GM19467 (cell line): ENCODE results near the gene SLC43A1.
"Not testable (repeated sequence)": the region's sequence is repeated elsewhere in the genome, so short reads cannot be mapped to it uniquely, and the experiment has no call there.

Source experiments
- ATAC-seq: cut with Tn5 transposase; IDR thresholded peaks from one replicate; pipeline ENCODE4 v1.9.1; 2021; ENCODE audit warnings: mild to moderate bottlenecking, moderate library complexity; ENCODE audit not compliant: unreplicated experiment

The SLC43A1 gene

DNA sequence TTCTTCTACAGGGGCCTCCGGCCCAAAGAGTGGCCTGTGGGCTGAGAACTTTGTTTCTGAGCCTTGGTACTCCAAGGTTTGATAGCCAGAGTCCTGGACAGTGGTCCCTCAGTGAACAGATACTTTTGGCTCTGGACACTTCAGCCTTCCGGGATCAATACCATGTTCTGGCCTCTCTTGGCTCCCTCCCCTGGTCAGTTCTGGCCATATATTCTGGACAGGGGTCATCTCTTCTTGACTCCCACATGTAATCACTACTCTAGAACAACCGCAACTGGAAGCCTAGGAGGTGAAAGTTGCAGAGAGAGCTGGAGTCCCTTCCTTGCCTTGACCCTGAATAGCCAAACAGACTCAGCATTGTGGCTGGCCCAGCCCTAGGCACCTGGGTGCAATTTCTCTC is 52.9 kb downstream of the SLC43A1 start:
- no peak for ATAC-seq

DNA sequence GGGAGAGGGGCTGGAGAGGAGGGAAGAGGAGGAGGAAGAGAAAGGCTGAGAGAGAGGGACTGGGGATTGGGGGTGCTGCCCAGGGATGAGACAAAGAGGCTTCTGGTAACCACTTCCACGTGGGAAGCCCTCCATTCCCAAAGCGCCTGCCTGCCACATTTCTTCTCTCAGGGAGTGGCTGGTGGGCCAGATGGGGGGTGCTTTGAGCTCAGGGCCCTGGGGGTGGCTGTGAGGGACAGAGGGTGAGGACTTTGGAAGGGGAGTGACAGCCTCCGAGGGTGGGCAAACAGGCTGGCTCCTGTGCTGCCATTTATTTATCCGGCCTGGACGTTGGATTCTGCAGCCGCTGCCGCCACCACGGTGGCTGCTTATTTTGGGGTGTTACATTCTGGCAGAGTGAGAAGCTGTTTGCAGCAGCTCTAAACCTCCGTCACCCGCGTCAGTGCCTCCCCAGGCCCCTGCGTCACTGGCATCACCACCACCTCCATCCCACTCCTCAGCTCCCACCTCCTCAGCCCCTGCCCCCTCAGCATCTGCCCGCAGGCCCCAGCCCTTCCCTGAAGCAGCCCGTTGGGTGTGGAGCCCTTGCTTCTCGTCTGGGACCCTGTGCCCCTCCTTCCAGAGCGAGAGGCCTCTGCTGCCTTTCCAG is 53.5 kb downstream of the SLC43A1 start:
- ATAC-seq, result no peak

DNA sequence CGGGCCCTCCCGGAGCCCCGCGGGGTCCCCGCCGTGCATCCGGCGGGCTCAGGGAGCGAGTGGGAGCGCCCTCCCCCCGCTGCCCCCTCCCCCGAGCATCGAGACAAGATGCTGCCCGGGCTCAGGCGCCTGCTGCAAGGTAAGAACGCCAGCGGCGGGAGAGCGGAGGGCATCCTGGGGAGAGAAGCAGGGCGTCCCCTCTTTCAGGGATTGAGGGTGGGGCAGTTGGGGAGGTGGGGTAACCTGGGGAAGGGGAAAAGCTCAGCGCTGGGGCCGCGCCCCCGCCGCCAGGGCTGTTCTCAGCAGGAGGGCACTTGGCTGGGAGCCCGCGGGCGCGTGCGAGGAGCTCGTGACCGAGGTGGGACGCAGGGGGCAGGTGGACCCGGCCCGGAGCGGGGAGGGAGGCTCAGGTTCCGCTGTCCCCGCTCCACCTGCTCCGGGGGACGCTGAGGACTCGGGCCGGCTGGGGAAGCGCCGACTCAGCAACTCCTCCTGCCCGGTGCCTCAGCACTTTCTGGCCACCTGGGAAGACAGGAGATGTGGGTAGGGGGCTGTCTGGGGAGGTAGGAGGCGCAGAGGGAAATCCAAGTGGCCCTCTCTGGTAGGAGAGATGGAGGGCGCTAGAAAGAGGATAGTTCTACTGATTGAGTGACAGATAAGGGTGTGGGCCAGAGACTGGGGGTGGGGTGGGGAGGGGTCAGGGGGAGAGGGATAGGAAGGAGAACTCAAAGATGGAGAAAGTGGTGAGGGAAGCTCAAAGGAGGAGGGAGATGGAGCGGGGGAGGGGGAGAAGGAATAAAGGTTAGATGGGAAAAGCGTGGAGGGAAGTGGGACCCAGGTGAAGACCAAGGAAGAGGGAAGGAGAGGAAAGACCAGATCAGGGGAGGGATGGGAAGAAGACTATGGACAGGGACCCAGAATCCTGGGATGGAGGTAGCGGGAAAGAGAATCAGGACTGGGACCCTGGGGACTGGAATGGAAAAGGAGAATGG is 54.4 kb downstream of the SLC43A1 start:
- ATAC-seq, result no peak

DNA sequence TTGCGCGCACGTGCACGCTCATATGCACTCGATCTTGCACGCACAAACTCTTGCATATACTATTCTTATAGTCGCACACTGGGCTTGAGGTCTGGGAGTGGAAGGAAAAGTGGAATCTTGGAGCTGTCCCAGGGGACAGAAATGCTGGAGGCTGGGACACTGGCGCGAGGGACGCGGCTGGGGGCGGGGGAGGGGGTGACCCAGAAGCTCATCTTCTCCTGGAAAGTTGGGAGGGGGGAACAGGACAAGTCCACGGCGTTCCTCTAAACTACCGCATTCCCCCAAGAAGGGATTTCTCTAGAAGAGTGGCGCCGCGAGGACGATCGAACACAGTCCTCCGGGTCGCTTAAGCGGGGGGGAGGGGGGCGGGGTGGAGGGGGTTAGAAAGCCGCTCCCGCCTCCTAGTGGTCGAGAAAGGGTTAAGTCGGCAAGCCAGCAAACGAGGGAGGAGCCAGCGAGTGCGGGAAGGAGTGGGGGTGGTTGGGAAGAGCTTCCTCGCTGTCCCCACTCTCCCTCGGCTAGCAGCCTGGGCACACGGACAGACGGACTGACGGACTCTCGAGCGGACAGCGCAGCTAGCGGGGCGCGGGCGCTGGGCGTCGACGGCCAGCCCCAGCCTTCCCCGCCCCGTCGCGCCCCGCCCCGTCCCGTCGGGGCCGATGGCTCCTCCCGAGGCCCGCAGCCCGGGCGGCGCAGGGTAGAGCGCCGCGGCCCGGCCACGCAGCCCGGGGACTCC is 55.3 kb downstream of the SLC43A1 start, which contains the start of gene RTN4RL2:
RTN4RL2 (plus strand) TSS at position 507 of the 736 bp plus-strand sequence. CDS start 338 bp downstream, outside the sequence.
- no peak for ATAC-seq

DNA sequence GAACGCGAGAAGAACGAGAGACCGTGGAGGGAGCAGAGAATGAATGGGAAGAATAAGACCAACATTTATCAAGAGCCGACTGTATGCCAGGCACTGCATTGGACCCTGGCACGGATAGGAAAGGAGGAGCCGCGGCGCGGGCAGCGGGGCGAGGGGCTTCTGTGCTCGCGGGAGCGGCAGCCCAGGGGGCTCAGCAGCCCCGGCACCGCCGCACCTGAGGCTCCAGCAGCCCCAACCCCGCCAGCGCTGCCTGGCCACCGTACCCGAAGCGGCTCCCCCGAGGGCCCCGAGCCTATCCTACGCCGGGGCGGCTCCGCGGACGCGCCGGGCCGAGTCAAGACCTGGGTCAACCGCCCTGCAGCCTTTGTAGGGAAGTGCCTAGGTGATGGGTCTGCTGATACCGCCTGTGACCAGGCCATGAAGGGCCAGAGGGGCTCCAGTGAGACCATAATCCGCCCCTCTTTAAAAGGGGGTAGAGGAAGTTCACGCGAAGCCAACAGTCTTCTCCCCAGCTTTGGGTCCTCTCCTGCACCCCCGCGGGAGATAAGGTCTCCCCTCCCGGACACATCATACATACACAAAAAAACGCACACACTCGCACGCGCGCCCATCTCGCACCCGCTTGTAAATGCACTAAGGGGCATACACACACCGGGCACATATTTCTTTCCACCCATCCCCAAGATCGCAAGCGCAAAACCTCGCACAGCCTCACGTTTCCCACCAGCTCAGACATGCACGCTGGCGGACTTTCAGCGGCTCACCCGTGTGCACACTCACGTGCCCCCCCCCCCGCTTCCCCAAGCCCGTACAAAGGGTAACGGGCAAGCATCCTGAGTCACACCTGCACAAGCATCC is 56.1 kb downstream of the SLC43A1 start:
- no peak for ATAC-seq

DNA sequence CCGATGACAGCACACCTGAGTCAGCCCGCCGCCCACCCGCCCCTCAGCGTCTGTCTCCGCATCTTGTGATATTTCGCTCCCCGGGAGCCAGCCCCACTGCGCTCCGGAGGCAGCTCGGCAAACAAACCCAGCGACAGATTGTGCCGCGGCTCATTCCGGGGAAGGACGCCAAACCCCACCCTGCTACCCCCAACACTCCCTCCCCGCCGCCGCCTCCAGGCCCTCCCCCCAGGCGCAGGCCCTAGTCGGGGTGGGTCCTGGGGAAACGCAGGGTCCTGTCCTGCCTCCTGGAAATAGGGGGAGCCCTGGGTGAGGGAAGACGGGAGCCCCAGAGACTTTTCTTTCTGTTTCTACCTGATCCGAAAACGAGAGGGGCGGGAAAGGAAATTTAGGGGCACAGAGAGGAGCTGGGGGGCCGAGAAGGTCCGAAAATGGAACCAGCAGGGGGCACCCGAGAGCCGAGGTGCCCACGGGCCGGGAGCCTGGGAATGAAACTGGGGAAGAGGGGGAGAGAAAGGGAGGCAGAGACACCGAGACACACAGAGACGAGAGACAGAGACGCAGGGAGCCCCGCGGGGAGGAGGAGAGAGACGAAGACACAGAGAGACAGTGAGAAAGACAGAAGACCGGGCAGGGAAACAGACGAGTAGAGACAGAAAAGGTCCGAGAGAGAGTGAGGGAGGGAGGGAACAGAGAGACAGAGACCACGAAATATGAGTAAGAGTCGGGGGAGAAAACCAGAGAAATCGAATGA is 56.9 kb downstream of the SLC43A1 start:
- ATAC-seq, result no peak

DNA sequence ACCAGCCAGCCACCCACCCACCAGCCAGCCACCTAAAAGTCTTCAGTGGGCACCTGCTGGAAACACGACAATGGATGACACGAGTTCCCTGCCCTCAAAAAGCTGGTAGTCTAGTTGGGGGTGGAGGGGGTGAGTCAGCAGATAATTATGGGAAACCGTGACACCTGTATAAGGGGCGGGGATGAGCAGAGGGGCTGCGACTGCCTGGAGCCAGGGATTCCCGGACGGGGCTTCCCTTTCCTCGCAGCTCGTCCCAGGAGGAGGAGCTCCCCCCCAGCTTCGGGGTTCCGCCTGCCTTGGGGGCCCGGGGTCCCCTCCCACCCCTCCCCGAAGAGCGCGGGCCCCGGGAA is 57.5 kb downstream of the SLC43A1 start:
- ATAC-seq, result no peak

DNA sequence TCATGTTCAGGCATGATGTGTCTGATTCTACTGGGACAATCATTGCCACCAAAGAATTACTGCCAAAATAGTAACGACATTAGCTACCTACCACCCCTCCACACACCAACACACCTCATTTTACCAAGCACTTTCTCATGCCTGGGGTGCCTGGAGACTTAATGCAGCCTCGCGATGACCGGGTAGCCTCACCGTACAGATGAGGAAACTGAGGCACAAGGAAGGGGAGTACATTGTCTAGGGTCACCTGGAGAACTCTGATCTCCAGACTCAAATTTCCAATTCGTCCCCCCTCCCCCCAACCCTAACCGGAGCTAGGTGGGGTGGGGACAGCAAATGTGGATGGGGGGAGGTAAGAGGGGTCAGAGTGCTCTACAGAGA is 57.9 kb downstream of the SLC43A1 start:
- peak; percentile 27 for ATAC-seq

DNA sequence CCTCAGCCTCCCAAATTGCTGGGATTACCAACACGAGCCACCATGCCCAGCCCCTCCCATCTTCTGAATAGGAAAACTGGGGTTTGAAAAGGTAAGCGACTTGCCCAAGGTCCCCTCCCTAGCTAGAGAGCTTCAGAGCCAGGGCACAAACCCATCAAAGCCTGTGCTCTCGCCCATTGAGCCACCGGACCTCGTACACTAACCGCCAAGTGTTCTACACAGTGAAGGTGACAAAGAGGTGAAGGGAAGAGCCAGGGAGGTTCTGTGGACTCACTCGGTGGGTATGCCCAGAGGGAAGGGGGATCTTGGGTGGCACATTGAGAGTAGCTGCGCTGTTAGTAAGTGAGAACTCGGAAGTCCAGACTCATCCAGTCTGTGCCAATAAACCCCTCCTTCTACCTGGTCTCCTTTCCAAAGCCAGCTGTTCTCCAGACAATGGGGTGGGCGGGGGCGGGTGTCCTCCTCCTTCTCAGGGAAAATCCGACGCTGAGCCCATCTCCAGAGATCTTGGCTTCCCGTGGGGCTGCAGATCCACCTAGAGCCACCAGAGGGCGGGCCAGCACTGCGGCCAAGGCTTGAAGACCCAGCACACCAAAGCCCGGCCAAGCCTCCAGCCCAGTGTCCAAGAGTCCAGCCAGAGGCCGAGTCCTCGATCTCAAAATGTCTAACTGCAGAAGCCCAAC is 58.4 kb downstream of the SLC43A1 start:
- peak; percentile 64 for ATAC-seq

DNA sequence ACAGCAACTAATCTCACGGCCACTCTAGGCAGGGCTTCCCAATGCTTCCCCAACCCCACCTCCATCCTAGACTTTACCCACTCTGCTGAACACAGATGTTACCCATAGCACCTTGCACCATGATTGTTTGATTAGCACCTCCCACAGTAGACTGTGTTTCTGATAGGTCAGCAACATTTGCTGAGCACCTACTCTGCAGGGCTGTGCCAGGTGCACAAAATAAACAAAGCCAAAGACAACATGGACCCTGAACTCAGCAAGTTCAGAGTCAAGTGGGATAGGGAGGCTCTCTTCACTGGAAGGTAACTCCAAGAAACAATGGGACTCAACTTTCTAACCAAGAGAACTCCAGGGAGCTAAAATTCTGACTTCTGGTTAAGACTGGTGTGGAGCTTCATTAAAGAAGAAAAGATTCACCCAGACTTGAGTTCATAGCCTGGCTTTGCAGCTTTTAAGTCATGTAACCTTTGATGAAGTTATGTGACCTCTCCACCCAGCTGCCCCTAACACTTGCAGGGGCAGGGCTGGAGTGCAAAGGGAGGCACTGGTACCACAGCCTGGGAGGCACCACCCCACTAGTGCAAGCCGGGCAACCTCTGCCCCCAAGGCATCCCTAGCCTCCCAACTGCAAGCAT is 61.8 kb downstream of the SLC43A1 start:
- ATAC-seq, result no peak

DNA sequence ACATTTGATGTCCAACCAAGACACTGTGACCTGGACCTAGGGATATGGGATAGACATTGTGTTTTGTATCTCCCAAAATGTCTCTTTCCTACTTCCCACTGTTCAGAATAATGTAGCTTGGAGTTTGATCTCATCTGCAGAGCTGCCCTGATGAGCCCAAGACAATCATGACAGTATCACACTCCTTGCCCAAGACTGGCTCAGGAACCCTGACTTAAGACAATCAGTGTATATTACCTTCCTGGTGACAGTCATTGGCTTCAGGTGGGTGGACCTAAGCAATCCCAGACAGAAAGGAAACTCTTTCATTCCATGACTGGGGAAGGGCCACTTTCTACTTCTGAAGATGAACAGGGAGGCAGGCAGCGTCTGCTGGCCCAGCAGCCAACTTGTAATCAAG is 69.4 kb downstream of the SLC43A1 start:
- ATAC-seq, result no peak

DNA sequence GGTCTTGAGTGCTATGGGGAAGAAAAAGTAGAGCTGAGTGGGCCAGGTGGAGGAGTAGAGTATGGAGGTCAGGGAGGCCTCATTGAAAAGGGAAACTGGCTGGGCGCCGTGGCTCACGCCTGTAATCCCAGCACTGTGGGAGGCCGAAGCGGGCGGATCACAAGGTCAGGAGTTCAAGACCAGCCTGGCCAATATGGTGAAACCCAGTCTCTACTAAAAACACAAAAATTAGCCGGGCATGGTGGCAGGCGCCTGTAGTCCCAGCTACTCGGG is 70.4 kb downstream of the SLC43A1 start:
- not testable (repeated sequence) for ATAC-seq

DNA sequence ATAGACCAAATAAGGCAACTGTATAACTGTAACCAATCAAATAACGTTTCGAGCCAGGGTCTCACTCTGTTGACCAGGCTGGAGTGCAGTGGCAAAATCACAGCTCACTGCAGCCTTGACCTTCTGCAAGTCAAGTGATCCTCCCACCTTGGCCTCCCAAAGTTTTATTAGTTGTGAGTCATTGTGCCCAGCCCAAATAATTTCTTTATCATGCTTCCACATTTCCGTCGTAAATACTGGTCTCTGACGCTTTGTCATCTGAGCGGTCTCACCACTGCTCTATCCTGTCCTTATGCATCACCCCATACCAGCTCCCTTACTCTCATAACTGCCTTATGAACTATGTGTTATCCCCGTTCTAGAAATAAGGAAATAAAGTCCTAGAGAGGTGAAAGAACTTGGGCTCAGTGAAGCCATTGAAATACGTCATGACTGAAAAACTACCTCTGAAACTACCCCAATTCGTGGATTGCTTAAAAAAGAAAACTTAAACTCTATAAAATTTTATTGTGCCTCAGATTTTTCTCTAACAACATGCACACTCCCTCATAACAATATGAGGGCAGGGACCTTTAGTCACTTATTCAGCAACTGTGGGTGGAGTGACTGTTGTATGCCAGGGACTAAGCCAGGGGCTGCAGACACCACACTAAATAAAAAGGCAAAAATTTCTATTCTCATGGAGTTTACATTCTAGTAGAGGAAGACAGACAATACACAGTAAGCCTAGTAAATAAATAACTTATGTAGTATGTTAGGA is 71.0 kb downstream of the SLC43A1 start:
- ATAC-seq, result no peak

DNA sequence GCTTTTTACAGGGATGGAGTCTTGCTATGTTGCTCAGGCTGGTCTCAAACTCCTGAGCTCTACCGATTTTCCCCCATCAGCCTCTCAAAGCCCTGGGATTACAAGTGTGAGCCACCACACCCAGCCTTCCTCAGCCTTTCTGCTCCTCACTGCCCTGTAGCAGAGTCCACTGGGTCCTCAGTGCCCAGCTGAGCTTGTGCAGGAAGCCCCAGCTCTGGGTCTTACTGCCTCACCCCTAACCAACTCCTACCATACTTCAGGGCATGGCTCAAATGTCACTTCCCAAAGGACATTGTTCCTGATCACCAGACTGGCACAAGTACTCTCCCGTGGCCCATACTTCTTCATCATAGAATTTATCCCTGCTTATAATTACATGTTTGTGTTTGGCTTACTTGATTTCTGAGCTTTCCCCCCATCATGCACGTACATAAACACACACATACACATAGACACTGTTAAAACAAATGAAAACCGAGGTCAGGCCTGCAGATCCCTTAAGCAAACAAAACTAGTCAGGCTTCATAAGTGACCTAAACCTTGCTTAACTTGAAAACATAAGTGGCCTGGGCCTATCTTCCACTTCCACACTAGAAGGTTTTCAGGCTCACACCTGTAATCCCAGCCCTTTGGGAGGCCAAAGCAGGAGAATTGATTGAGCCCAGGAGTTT is 74.6 kb downstream of the SLC43A1 start:
- ATAC-seq, result no peak

DNA sequence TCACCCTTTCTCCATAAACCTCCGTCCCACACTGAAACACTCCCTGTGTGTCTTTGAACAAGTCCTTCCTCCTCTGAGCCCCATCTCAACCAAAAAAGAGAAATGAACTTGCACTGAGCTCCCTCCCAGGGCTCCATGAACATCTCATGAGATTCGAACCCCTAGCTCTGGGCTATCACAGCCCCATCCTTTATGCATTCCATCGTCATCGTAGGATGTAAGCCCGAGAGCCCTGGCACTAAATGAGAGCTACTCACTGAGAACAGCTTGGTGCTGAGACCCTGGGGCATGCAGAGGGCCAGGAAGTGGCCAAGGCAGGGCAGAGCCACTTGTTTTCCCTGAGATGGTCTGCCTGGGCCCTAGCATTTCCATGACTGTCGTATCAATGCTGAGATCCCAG is 75.7 kb downstream of the SLC43A1 start:
- no peak for ATAC-seq

DNA sequence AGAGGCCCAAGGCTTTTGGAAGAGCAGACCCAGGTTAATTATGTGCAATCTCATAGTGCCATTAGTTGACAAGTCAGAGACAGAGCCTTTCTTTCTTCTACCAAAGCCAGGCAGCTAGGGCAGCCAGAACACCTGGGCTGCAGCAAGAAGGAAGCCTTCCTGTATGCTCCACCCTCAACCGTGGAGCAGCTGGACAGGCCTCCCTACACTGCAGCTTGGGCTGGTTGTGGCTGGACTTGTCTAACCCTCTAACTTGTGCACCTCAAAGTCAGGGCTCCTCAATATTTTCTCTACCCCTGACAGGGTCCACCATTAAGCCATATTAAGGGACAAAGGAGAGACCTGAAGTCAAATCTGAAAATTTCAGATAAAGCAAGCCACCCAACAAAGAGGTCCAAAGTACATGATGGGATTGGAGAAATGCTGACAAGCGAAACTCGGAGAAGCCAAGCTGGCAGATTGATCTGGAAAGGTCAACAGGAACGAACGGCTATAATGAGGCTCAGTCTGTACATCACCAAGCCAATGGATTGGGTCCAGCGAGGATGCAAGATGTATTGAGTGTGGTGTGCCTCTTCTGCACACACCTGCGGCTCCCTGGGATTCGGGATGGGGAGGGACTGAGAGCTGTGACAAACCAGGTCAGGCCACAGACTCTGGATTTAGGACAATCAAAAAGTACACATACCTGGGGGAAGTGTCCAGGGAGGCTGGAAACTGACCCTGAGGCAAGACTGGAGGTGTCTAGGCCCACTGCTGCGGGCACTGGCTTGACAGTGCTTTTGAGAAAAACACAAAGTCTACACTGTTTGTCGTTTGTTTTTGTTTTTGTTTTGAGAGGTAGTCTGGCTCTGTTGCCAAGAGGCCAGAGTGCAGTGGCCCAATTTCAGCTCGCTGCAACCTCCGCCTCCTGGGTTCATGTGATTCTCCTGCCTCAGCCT is 76.9 kb downstream of the SLC43A1 start:
- no peak for ATAC-seq

DNA sequence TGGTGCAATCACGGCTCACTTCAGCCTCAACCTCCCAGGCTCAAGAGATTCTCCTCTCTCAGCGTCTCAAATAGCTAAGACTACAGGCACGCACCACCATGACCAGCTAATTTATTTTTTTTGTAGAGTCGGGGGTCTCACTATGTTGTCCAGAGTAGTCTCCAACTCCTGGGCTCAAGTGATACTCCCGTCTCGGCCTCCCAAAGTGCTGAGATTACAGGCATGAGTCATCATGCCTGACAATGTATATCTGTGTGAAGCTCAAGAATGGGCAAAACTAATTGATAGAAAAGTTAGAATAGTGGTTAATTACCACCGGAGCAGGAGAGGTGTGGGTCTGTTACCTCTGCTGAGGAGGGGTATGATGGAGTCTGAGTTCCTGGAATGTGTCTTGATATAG is 79.5 kb downstream of the SLC43A1 start:
- ATAC-seq, result no peak
